Measurements from ENCODE around the gene SMTN.

DNA sequence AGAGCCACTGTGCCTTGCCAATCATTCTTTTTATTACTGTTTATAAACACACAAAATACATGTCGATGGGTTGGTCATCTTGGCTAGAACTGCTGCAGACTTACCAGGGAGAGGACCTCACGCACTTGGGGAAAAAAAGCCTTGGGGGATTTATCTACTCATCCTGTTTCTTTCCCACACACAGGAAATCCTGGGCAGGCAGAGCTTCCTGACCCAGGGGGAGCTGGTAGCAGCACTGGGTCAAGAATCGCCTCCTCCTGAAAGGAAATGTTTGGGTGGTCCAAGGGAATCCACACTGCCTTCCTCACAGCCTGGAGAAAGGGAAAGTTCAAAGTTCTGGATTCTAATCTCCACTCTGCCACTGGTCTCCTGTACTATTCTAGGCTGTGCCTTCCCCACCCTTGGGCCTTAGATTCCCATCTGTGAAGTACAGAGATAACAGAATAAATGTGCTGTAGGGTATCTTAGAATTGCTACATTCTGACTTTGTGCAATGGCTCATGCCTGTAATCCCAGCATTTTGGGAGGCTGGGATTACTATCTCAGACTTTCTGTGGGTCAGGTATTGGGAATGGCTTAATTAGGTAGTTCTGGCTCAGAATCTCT lies 31.2 kb upstream of the SMTN start:
- TF ChIP-seq EZH2 (IDR thresholded peaks at IDR 0.05; ENCODE audit: borderline replicate concordance, low read length), result no peak
- TF ChIP-seq, protein P1, sequence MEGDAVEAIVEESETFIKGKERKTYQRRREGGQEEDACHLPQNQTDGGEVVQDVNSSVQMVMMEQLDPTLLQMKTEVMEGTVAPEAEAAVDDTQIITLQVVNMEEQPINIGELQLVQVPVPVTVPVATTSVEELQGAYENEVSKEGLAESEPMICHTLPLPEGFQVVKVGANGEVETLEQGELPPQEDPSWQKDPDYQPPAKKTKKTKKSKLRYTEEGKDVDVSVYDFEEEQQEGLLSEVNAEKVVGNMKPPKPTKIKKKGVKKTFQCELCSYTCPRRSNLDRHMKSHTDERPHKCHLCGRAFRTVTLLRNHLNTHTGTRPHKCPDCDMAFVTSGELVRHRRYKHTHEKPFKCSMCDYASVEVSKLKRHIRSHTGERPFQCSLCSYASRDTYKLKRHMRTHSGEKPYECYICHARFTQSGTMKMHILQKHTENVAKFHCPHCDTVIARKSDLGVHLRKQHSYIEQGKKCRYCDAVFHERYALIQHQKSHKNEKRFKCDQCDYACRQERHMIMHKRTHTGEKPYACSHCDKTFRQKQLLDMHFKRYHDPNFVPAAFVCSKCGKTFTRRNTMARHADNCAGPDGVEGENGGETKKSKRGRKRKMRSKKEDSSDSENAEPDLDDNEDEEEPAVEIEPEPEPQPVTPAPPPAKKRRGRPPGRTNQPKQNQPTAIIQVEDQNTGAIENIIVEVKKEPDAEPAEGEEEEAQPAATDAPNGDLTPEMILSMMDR (IDR thresholded peaks at IDR 0.05; ENCODE audit: low read length), result no peak
